ENCODE data around the gene ZNRF3. TPM values are rescaled to one million over a fixed set of nuclear protein-coding genes. Genes with fewer than 3 reads are reported as not detected.

The ZNRF3 gene
- total RNA-seq, 1 donor from 2014 or later: 5.8 TPM

- H3K27me3 Mint-ChIP-seq (ENCODE audit: low read depth, unreplicated experiment): no peaks in the 10 kb centered on the region
- no peak overlapping the region for H3K4me3 Mint-ChIP-seq (ENCODE audit: unreplicated experiment)
- no peak overlapping the region for H3K9ac ChIP-seq (ENCODE audit: low read length)
- peaks cover 15% of the 10 kb centered on the region for H3K4me1 Mint-ChIP-seq (ENCODE audit: low read depth, unreplicated experiment)
- TF ChIP-seq CTCF (IDR thresholded peaks at IDR 0.05; ENCODE audit: insufficient read depth, low read depth, low read length) (no peak), EZH2 (IDR thresholded peaks at IDR 0.05; ENCODE audit: insufficient read depth, low read length) (no peak)
- no peak overlapping the region for H2AFZ ChIP-seq (ENCODE audit: low read depth, low read length)
- DNase-seq (ENCODE audit: low read depth) (no peak), FAIRE-seq (no peak)
- no peak overlapping the region for H3K4me2 ChIP-seq (ENCODE audit: low read length)
- H3K9me3 ChIP-seq (ENCODE audit: insufficient read depth, low read depth, low read length): no peaks in the 10 kb centered on the region
- no peaks in the 10 kb centered on the region for H3K4me1 ChIP-seq (ENCODE audit: insufficient read depth, low read length)
- H3K27ac Mint-ChIP-seq (ENCODE audit: unreplicated experiment): no peak overlapping the region
- H3K27ac ChIP-seq (ENCODE audit: low read depth, low read length): no peak overlapping the region
- H3K27me3 ChIP-seq (ENCODE audit: insufficient read depth, low read length): no peaks in the 10 kb centered on the region
- no peaks in the 10 kb centered on the region for H3K36me3 ChIP-seq (ENCODE audit: insufficient read depth, low read length)
- no peaks in the 10 kb centered on the region for H3K9me3 Mint-ChIP-seq (ENCODE audit: unreplicated experiment)
- H3K79me2 ChIP-seq (ENCODE audit: insufficient read depth, low read length): no peaks in the 10 kb centered on the region
- peaks cover 2% of the 10 kb centered on the region for H3K36me3 Mint-ChIP-seq (ENCODE audit: low read depth, unreplicated experiment)
- H3K4me3 ChIP-seq (ENCODE audit: insufficient read depth, low read depth, low read length): no peak overlapping the region
- no peaks in the 10 kb centered on the region for H4K20me1 ChIP-seq (ENCODE audit: insufficient read depth, low read length)
Measured at GRCh38 chr22:28997342-28997741, 114.0 kb downstream of the ZNRF3 start.

DNA sequence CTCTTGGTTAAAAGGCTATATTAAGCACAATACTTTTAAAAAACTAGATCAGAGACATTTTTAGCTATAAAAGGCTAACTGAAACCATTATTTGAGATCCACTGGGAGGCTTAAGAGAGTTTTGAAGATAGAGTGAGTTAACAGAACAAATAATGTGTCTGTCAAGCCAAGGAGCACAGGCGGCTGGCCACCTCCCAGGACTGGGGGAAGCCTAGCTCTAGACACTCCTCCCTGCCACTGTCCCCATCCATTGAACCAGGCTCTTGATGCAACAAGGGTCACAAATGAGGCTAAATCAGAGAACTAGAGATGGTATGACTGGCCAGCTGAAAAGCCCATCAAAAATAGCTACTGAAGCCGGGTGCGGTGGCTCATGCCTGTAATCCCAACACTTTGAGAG lies 115.3 kb downstream of the ZNRF3 start:
- Mint-ChIP-seq H3K4me1 (ENCODE audit: low read depth, unreplicated experiment) (peaks cover 13% of the 10 kb centered on the region), H3K27ac (ENCODE audit: unreplicated experiment) (no peak overlapping the region), H3K36me3 (ENCODE audit: low read depth, unreplicated experiment) (peaks cover 2% of the 10 kb centered on the region), H3K9me3 (ENCODE audit: unreplicated experiment) (no peaks in the 10 kb centered on the region), H3K27me3 (ENCODE audit: low read depth, unreplicated experiment) (no peaks in the 10 kb centered on the region), H3K4me3 (ENCODE audit: unreplicated experiment) (no peak overlapping the region)
- no peak overlapping the region for H3K27ac ChIP-seq (ENCODE audit: low read depth, low read length)
- no peak for DNase-seq (ENCODE audit: low read depth)
- FAIRE-seq: no peak
- H3K27me3 ChIP-seq (ENCODE audit: insufficient read depth, low read length): no peaks in the 10 kb centered on the region
- H3K4me2 ChIP-seq (ENCODE audit: low read length): no peak overlapping the region
- TF ChIP-seq CTCF (IDR thresholded peaks at IDR 0.05; ENCODE audit: insufficient read depth, low read depth, low read length) (no peak), EZH2 (IDR thresholded peaks at IDR 0.05; ENCODE audit: insufficient read depth, low read length) (no peak)
- no peaks in the 10 kb centered on the region for H3K4me1 ChIP-seq (ENCODE audit: insufficient read depth, low read length)
- no peaks in the 10 kb centered on the region for H3K9me3 ChIP-seq (ENCODE audit: insufficient read depth, low read depth, low read length)
- no peak overlapping the region for H3K4me3 ChIP-seq (ENCODE audit: insufficient read depth, low read depth, low read length)
- no peaks in the 10 kb centered on the region for H3K36me3 ChIP-seq (ENCODE audit: insufficient read depth, low read length)
- H4K20me1 ChIP-seq (ENCODE audit: insufficient read depth, low read length): no peaks in the 10 kb centered on the region
- no peaks in the 10 kb centered on the region for H3K79me2 ChIP-seq (ENCODE audit: insufficient read depth, low read length)
- H3K9ac ChIP-seq (ENCODE audit: low read length): no peak overlapping the region
- no peak overlapping the region for H2AFZ ChIP-seq (ENCODE audit: low read depth, low read length)

GRCh38 chr22:28999510-28999909 lies 116.1 kb downstream of the ZNRF3 start:
- Mint-ChIP-seq H3K36me3 (ENCODE audit: low read depth, unreplicated experiment) (peaks cover 2% of the 10 kb centered on the region), H3K9me3 (ENCODE audit: unreplicated experiment) (no peaks in the 10 kb centered on the region), H3K4me3 (ENCODE audit: unreplicated experiment) (no peak overlapping the region), H3K27ac (ENCODE audit: unreplicated experiment) (no peak overlapping the region), H3K27me3 (ENCODE audit: low read depth, unreplicated experiment) (no peaks in the 10 kb centered on the region), H3K4me1 (ENCODE audit: low read depth, unreplicated experiment) (peaks cover 18% of the 10 kb centered on the region)
- Histone ChIP-seq H2AFZ (ENCODE audit: low read depth, low read length) (no peak overlapping the region), H3K4me2 (ENCODE audit: low read length) (no peak overlapping the region), H3K4me1 (ENCODE audit: insufficient read depth, low read length) (peaks cover 3% of the 10 kb centered on the region), H3K9me3 (ENCODE audit: insufficient read depth, low read depth, low read length) (no peaks in the 10 kb centered on the region), H3K9ac (ENCODE audit: low read length) (no peak overlapping the region), H3K4me3 (ENCODE audit: insufficient read depth, low read depth, low read length) (no peak overlapping the region), H3K27me3 (ENCODE audit: insufficient read depth, low read length) (no peaks in the 10 kb centered on the region), H3K79me2 (ENCODE audit: insufficient read depth, low read length) (no peaks in the 10 kb centered on the region), H3K36me3 (ENCODE audit: insufficient read depth, low read length) (no peaks in the 10 kb centered on the region), H3K27ac (ENCODE audit: low read depth, low read length) (no peak overlapping the region), H4K20me1 (ENCODE audit: insufficient read depth, low read length) (no peaks in the 10 kb centered on the region)
- TF ChIP-seq EZH2 (IDR thresholded peaks at IDR 0.05; ENCODE audit: insufficient read depth, low read length) (no peak), CTCF (IDR thresholded peaks at IDR 0.05; ENCODE audit: insufficient read depth, low read depth, low read length) (no peak)
- FAIRE-seq: no peak
- DNase-seq (ENCODE audit: low read depth): no peak
